PC-9 (cell line): ENCODE data around the gene LARP4. TPM values are rescaled to one million over a fixed set of nuclear protein-coding genes. Genes with fewer than 3 reads are reported as not detected.

Experiments used
- BruUV-seq: library from RNA; stranded (reverse); fragments of 400-500 nt; replicated peaks from 2 replicates; lab custom pipeline; 2021; lab: Mats Ljungman, UMichigan
- CTCF ChIA-PET: fragments of 300-600 bp; sonication (Branson Sonifier 250); formaldehyde crosslinking; loops from one replicate; lab custom pipeline; 2022; ENCODE audit warnings: antibody characterized with exemption; lab: Charles Lee
- POLR2A ChIA-PET: fragments of 300-600 bp; sonication (Branson Sonifier 250); formaldehyde crosslinking; loops from one replicate; lab custom pipeline; 2022; ENCODE audit warnings: antibody characterized with exemption; ENCODE audit not compliant: unreplicated experiment; lab: Charles Lee
- DNase-seq, 2 experiments: peaks; one replicate each; pipeline versions ENCODE4 v3.0.0 to v3.0.0-alpha.2; 2015 to 2022; ENCODE audit warnings: mixed read lengths in 1 of 2
- H2AFZ ChIP-seq: fragments of 200-600 bp; sonication (generic); 2 replicates; pipeline ENCODE4 v1.8.1; 2017; ENCODE audit warnings: antibody characterized with exemption
- H3F3A ChIP-seq: fragments of 200-600 bp; sonication (generic); 2 replicates; pipeline ENCODE4 v1.8.1; 2017; ENCODE audit warnings: antibody characterized with exemption, mild to moderate bottlenecking, low read depth; ENCODE audit not compliant: insufficient read depth
- H3K27ac ChIP-seq: fragments of 200-600 bp; sonication (generic); 2 replicates; pipeline ENCODE4 v1.6.1; 2016; ENCODE audit warnings: mixed run types
- H3K27me3 ChIP-seq: fragments of 200-600 bp; sonication (generic); 2 replicates; pipeline ENCODE4 v1.6.1; 2016; ENCODE audit warnings: low read depth, mixed run types; ENCODE audit not compliant: insufficient read depth
- H3K36me3 ChIP-seq: fragments of 200-600 bp; sonication (generic); 2 replicates; pipeline ENCODE4 v1.6.1; 2016; ENCODE audit warnings: low read depth, mixed run types
- H3K4me1 ChIP-seq: fragments of 200-600 bp; sonication (generic); replicated peaks from 2 replicates; pipeline ENCODE4 v1.6.1; 2016; ENCODE audit warnings: mixed run types; ENCODE audit not compliant: insufficient read depth
- H3K4me2 ChIP-seq: fragments of 200-600 bp; sonication (generic); 2 replicates; pipeline ENCODE4 v1.6.1; 2017; ENCODE audit warnings: mixed run types
- H3K4me3 ChIP-seq: fragments of 200-600 bp; sonication (generic); 2 replicates; pipeline ENCODE4 v1.6.1; 2016; ENCODE audit warnings: mixed run types
- H3K79me2 ChIP-seq: fragments of 200-600 bp; sonication (generic); 2 replicates; pipeline ENCODE4 v1.6.1; 2017; ENCODE audit warnings: low read depth, mixed run types
- H3K9me2 ChIP-seq: fragments of 200-600 bp; sonication (generic); 2 replicates; pipeline ENCODE4 v1.8.1; 2017; ENCODE audit warnings: mild to moderate bottlenecking; ENCODE audit not compliant: insufficient read depth
- H3K9me3 ChIP-seq: fragments of 200-600 bp; sonication (generic); 2 replicates; pipeline ENCODE4 v1.8.1; 2016; ENCODE audit warnings: low read depth; ENCODE audit not compliant: insufficient read depth
- H4K20me1 ChIP-seq: fragments of 200-600 bp; sonication (generic); 2 replicates; pipeline ENCODE4 v1.8.1; 2017; ENCODE audit not compliant: insufficient read depth
- CTCF ChIP-seq: fragments of 200-600 bp; sonication (generic); conservative IDR thresholded peaks from 2 replicates; pipeline ENCODE4 v1.6.1; 2017; ENCODE audit warnings: mixed run types, antibody characterized with exemption, mild to moderate bottlenecking, moderate library complexity
- EZH2 ChIP-seq: fragments of 200-600 bp; sonication (generic); IDR thresholded peaks from 2 replicates; pipeline ENCODE4 v1.8.0; 2017; ENCODE audit warnings: antibody characterized with exemption, low read depth
- intact Hi-C: fragments of 100-400 bp; cut with micrococcal nuclease; formaldehyde crosslinking; loops from one replicate; pipeline ENCODE4 v1.10.0; 2022; ENCODE audit not compliant: unreplicated experiment
- total RNA-seq: library from RNA; stranded (reverse); gene quantifications from 2 replicates; pipeline ENCODE4 v1.2.3, GENCODE V29; 2021

The LARP4 gene
- total RNA-seq, 1 experiment from 2014 or later = 74.2 TPM

- Histone ChIP-seq H4K20me1 (no peaks in the 10 kb centered on the region), H3K4me1 (no peaks in the 10 kb centered on the region; the same call in 1 of the 2 replicates), H2AFZ (no peak overlapping the region), H3K36me3 (peaks cover 31% of the 10 kb centered on the region), H3K27me3 (no peaks in the 10 kb centered on the region), H3K27ac (no peak overlapping the region), H3K4me2 (no peak overlapping the region), H3K9me3 (no peaks in the 10 kb centered on the region), H3K9me2 (no peaks in the 10 kb centered on the region), H3K79me2 (0 out of 2 replicates have a peak, but pooled peaks cover 6% of the 10 kb centered on the region), H3F3A (peaks cover 16% of the 10 kb centered on the region), H3K4me3 (no peak overlapping the region)
- CTCF ChIA-PET = interaction anchor here (0.6 to 0.7 kb wide), 2 partner anchors 62 to 299 kb away, joined by 4 to 14 read pairs; no protein-coding TSS in a partner anchor
- DNase-seq = no peak
- TF ChIP-seq EZH2 (no peak), CTCF (no peak)
- POLR2A ChIA-PET = interaction anchor here (0.6 kb wide), 1 partner anchor 57 kb away, joined by 4 read pairs; no protein-coding TSS in a partner anchor
- BruUV-seq = no TSS peak
- intact Hi-C loops = no loop called here
Observed at GRCh38 chr12:50452795-50453194, 52.1 kb downstream of the LARP4 start.

GRCh38 chr12:50453872-50454271, 53.2 kb downstream of the LARP4 start:
- Histone ChIP-seq H3K4me1 (peaks cover 7% of the 10 kb centered on the region; the same call in 1 of the 2 replicates), H2AFZ (no peak overlapping the region), H3F3A (peaks cover 16% of the 10 kb centered on the region), H3K4me2 (no peak overlapping the region), H3K4me3 (no peak overlapping the region), H3K9me3 (no peaks in the 10 kb centered on the region), H3K36me3 (peaks cover 27% of the 10 kb centered on the region), H4K20me1 (no peaks in the 10 kb centered on the region), H3K79me2 (0 out of 2 replicates have a peak, but pooled peaks cover 6% of the 10 kb centered on the region), H3K27me3 (no peaks in the 10 kb centered on the region), H3K27ac (no peak overlapping the region), H3K9me2 (no peaks in the 10 kb centered on the region)
- POLR2A ChIA-PET = no interaction called here
- BruUV-seq = no TSS peak
- no peak for DNase-seq
- intact Hi-C loops = no loop called here
- CTCF ChIA-PET = no interaction called here
- TF ChIP-seq EZH2 (no peak), CTCF (no peak)

GRCh38 chr12:50458606-50459005, 57.9 kb downstream of the LARP4 start:
- H4K20me1 ChIP-seq = no peaks in the 10 kb centered on the region

More at GRCh38 chr12:50458606-50459005, 57.9 kb downstream of the LARP4 start:
- Histone ChIP-seq H3K4me1 (peaks cover 7% of the 10 kb centered on the region; the same call in 1 of the 2 replicates), H3K4me2 (no peak overlapping the region), H3K36me3 (peaks cover 21% of the 10 kb centered on the region), H3K27ac (0 out of 2 replicates have a peak overlapping the region, but pooled peaks have one; percentile 8), H3K79me2 (no peaks in the 10 kb centered on the region), H3F3A (no peaks in the 10 kb centered on the region; the same call in none of the 2 replicates), H2AFZ (no peak overlapping the region), H3K27me3 (no peaks in the 10 kb centered on the region), H3K9me2 (no peaks in the 10 kb centered on the region), H3K4me3 (no peak overlapping the region), H3K9me3 (no peaks in the 10 kb centered on the region)
- POLR2A ChIA-PET = no interaction called here
- CTCF ChIA-PET = no interaction called here
- no TSS peak for BruUV-seq
- intact Hi-C loops = no loop called here
- peak in 1 of 2 experiments; percentile 66 for DNase-seq
- TF ChIP-seq EZH2 (no peak), CTCF (no peak)
